GM21381 (cell line): ENCODE measurements around the gene GAPDHS.

Experiments
- ATAC-seq: cut with Tn5 transposase; IDR thresholded peaks from one replicate; pipeline ENCODE4 v1.9.1; 2021; ENCODE audit warnings: mild to moderate bottlenecking, moderate library complexity; ENCODE audit not compliant: unreplicated experiment

The GAPDHS gene

DNA sequence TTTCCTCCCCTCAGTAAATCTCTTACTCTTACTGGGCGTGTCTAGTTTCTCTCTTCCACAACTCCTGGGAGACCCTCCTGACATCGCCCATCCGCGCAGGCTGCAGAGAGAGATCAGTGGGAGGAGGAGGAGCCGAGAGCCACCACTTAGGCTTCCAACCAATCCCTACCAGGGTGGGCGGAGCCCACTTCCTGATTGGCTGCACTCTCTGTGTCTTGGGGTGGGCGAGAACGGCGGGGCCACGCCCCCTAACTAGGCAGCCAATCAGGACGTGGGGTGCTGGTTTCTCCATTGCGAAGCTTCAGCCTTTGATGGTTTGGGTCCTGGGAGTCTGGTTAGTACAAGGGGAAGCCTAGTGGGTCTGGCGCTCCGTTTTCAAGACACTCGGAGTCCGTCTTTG is 52.6 kb downstream of the GAPDHS start, which contains the start of gene PMIS2:
TSS of gene PMIS2 (plus strand) at position 326 of the 400 bp plus-strand sequence. CDS start 87 bp downstream, outside the sequence.
- ATAC-seq = no peak

DNA sequence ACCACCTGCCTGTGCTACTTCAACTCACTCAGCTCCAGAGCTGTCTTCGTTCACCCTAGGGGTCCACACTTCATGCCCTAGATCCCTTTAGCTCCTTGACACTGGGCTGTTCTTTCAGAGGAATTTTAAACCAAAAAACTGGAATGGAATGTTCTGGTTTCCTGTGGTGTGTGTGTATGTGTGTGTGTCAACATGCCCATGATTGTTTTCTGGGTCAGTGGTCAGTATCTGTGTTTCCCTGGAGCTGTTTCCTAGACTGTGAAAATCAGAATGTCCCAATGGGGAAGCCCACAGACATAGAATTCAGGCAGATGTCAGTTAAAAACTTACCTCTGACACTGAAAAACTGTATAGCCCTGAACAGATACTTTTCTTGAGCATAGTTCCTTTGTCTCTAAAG is 54.1 kb downstream of the GAPDHS start:
- ATAC-seq = no peak

DNA sequence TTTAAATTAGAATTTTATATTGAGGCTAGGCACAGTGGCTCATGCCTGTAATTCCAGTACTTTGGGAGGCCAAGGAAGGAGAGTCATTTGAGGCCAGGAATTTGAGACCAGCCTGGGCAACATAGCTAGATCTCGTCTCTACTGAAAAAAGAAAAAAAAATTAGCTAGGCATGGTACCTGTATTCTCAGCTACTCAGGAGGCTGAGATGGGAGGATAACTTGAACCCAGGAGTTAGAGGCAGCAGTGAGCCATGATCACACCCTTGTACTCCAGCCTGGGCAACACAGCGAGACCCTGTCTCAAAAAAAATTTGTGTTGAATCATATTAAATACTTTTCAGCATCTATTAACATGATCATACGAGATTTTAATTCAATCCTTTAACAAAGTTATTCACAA is 57.6 kb downstream of the GAPDHS start:
- no peak for ATAC-seq

DNA sequence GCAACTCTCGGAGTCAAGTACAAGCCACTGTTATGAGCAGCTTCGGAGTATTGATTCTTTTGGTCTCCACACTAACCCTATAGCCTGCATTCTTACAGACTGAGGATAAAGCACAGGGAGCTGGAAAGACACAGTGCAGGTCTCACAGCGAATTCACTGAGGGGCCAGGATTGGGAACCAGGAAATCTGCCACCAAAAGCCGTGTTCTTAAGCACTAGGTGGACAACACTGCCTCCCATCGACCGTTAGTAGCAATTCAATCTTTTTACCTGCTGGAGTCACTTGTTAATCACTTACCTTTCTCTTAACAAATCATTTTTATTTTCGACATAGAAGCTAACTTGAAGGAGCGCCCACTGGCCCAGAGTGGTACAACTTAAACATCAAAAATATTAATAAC is 59.0 kb downstream of the GAPDHS start:
- no peak for ATAC-seq
